GM18499 (cell line): ENCODE results near the gene PLEKHN1.

Experiments used
- ATAC-seq: cut with Tn5 transposase; IDR thresholded peaks from one replicate; pipeline ENCODE4 v1.9.1; 2021; ENCODE audit warnings: moderate number of reproducible peaks; ENCODE audit not compliant: insufficient read depth, unreplicated experiment

The PLEKHN1 gene

DNA sequence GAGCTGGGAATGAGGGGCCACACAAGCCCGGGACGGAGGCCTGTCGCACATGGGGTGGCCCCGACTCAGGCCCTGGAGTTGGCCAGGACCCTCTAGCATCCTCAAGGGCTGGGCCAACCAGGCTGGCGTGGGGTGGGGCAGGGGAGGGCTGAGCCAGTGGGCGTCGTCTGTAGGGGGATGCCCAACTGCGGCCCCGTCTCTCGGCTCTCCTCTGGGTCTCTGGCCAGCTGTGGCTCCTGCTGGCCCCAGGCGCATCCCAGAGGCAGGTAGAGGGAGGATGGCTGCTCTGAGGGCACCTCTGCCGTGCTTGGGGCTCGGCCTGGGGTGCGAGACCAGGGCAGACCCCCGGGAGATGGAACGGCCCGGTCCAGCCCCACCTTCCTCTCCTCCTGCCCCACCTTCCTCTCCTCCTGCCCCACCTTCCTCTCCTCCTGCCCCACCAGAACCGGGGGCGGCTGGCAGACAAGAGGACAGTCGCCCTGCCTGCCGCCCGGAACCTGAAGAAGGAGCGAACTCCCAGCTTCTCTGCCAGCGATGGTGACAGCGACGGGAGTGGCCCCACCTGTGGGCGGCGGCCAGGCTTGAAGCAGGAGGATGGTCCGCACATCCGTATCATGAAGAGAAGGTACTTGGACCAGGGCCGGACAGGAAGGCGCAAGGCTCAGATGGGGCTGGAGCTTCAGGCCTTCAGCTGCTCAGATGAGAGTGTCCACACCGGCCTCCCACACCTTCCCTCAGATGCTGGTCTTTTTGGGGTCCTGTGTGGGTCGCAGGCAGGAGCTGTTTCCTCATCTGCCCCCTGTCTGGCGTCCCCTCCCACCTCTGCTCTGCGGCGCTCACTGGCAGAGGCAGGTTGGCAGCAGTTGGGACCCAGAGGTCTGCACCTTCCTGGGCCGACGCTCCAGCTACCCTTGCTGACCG, 36.3 kb upstream of the PLEKHN1 start:
- ATAC-seq: no peak

DNA sequence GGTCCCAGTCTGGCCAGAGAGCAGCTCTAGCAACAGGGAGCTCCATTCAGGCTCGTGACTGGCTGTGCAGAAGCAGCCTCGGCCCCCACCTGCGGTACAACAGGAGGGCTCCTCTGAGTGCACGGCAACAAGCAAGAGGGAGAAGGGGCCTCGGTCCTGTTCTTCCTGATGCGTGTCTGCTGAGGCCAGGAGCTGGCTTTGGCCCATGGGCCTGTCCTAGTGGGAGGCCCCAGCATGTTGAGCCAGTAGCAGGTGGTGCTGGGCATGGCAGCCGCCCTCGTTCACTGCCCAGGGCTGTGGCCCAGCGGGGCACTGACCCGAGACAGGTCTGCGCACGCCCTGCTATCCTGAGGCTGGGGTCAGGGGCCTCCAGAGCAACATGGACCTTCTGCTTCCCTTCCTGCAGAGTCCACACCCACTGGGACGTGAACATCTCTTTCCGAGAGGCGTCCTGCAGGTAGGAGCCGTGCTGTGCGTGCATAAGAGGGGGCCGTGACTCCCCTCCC, 35.6 kb upstream of the PLEKHN1 start:
- ATAC-seq: no peak

GRCh38 chr1:931380-932172, 34.7 kb upstream of the PLEKHN1 start:
- ATAC-seq: no peak

DNA sequence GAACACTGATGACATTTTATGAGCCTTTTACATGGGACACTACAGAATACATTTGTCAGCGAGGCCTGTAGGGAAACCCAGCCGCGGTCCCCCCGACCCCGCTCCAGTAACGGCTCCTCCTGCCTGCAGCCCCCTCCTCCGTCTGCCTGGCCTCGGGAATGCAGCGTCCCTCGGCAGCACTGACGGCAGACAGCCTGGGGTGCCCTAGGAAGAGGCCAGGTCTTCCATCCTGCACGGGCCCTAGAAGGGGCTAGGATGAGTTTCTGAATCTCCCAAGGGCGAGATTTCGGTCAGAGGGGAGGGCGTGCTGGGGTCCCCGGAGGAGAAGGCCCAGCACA, 34.1 kb upstream of the PLEKHN1 start:
- ATAC-seq: no peak

GRCh38 chr1:932776-933602, 33.3 kb upstream of the PLEKHN1 start:
- ATAC-seq: no peak

DNA sequence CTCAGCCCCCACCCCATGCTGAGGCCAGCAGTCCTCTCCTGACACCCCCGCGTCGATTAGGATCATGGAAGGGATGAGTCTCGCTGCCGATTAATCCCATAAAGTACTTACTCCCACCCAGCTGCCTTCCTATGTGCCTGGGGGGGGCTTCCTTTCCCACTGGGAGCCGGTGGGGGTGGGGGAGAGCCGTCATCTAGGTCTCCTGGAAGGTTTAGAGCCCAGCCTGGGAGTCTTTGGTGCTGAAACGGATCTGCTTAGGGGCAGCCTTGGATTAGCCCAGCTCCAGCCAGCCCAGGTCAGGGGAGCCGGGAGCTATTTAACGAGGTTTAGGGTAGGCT, 32.7 kb upstream of the PLEKHN1 start:
- no peak for ATAC-seq

DNA sequence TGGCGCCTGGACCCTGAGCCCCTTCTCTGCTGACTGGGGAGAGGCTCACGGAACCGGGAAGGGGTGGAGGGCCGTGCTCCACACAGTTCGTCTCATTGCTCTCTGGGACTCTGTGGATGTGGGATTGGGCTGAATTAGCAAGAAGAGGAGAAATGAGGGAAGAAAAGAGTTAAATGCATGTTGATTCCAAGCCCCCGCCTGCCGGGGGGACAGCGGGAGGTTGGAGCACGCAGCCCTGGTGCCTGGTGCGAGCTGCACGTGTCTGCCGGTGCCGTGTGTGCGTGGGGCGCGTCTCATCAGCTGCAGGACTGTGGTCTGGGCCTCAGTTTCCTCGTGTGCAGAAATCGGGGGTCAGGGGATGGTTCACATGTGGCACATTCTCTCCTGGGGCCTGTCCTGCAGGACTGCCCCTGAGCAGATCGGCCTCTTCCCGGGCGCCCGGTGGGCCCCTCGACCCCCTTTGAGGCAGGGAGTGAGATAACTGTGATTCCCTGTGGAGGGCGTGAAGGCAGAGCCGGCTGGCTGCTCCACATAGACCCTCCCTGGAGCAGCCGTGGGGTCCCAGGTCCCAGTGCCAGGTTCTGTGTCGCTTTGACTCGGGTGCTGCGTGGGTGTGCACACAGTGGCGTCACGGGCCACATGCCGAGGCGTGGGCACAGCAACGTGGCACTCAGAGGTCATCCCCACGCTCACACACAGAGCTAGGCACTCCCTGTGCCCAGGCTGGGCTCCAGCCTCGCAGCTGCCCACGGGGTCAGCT, 31.1 kb upstream of the PLEKHN1 start:
- no peak for ATAC-seq

DNA sequence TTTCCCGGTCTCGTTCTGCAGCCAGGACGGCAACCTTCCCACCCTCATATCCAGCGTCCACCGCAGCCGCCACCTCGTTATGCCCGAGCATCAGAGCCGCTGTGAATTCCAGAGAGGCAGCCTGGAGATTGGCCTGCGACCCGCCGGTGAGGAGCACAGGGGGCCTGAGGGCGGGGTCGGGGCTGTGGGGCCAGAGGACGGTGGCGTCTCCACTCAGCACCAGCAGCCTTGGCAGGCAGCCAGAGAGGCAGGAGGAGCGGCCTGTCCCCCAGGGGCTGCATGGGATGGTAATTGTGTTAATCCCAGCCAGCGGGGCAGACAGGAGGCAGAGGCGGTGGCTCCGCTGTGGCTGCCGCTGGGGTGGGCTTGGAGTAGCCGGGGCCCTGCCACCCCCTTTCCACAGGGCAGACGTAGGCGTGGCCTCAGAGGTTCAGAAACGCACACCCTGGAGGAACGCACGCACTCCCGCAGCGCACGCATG, 30.5 kb upstream of the PLEKHN1 start:
- ATAC-seq: no peak

GRCh38 chr1:936348-937264, 29.7 kb upstream of the PLEKHN1 start:
- ATAC-seq: no peak

DNA sequence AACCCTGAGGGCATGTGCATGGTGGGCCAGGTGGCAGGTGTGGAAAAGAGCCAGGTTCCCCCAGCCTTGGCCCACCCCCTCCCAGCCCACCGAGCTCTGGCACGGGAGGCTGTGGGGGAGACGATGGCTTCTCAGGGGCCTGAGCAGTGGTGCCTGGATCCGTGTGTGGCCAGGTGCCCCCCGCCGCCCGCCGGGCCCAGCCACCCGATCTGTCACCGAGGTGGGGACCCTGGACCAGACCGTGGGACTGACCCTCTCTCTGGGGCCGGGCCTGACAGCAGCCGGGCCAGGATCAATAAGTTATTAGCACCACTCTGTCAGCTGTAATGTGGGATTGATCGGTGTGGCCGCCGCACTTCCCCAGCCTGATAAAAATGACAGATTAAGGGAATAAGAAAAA, 28.8 kb upstream of the PLEKHN1 start:
- ATAC-seq: no peak

GRCh38 chr1:938088-938683, 28.1 kb upstream of the PLEKHN1 start:
- ATAC-seq: no peak

- ATAC-seq: no peak
These were observed 27.4 kb upstream of the PLEKHN1 start for GRCh38 chr1:938711-939489.

DNA sequence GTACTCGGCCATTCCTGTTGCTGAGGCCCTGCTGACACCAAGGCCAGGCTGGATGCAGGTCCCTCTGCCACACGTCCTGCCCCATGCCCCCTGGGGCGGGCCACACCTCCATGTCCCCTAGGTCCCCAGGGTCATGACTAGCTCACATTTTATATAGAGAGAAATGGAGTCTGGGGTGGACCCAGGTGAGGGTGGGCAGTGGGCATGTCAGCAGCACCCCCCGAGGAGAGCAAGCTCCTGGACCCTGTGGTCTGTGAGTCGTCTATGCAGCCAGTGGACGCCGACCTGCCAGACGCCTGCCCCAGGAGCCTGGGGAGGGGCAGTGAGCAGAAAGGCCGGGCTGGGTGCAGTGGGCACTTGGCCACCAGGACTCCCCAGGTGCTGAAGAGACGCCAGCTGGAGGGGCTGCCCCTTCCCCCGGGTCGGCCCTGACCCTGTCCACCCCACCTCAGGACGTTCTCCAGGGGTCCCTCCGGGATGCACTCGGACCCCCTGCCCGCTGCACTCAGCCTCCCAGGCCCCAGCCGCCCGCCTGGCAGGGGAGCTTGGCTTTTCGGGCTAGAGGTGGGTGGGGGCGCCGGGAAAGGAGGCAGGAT, 26.7 kb upstream of the PLEKHN1 start:
- ATAC-seq: no peak

- no peak for ATAC-seq
These were observed 25.9 kb upstream of the PLEKHN1 start for GRCh38 chr1:940107-941014.

DNA sequence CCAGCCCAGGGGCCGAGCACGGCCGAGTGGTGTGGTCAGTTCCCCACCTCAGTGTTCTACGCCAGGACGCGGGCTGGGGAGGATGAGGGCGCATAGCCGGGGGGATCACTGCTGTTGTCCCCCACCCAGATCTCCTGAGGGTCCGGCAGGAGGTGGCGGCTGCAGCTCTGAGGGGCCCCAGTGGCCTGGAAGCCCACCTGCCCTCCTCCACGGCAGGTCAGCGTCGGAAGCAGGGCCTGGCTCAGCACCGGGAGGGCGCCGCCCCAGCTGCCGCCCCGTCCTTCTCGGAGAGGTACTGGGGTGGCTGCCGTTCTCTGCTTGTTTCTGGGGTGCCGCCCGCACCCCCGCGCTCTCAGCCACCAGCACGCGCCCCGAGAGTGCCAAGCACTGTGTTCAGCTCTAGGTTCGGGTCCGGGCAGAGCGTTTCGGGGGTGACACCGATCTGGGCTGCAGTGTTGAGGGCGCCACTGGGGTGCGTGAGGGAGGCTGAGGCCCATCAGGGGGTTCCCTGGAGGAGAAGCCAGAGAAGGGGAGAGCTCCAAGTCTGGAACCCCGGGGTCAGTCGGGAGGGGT, 25.2 kb upstream of the PLEKHN1 start:
- ATAC-seq: no peak
